ENCODE results near the gene MSANTD2.

MSANTD2 gene

DNA sequence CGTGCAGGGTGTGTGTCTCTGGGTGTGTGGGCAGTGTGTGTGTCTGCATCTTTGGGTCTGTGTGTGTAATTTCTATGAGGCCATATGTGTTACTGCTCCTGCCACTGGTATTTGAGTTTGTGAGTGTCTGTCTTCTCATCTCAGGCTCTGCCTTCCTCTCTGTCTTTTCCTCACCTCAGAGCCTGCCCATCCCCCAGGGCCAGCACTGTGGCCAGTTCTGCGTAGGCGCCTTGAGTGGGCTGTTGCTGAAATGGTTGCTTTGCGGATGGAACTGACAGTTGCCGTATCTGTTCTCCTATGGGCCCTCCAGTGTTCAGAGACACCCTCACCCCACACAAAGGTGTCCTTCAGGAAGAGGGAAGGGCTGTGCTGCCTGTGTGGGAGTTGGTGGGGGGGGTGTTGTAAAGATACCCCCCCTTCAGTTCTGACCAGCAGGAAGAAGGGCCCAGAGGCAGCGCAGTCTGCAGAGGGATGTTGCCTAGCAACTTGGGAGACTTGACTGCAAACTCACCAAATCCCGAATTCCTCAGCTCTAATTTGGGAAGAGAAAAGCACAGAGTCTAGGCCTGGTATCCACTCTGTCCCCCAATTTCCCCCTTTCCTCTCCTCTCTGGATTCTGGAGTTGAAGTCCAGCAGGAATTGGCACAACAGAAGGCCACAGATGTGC, 62.4 kb downstream of the MSANTD2 start:
- no peak for DNase-seq (ENCODE audit: low read depth, low spot score)

GRCh38 chr11:124736736-124737135, 63.5 kb downstream of the MSANTD2 start:
- DNase-seq (ENCODE audit: low read depth, low spot score): no peak

- DNase-seq (ENCODE audit: low read depth, low spot score): no peak
These were observed 68.0 kb downstream of the MSANTD2 start for GRCh38 chr11:124732230-124732629.

DNA sequence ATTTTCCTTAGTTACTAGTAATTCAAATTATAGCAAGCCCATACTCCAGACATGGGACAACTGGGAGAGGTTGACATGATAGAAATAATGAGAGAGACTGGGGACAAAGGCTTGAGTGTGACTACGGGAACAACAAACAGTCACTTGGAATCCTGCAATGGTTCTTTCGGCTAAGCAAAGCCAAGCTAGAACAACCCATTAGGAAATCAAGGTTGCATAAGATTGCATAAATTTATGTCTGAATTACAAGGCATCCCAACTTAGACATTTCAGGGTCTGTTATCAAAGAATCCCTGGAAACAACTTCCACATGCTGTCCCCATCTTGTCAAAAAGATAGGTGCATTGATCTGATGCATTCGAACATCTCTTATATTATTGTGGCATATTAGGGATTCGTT, 70.6 kb downstream of the MSANTD2 start:
- DNase-seq (ENCODE audit: low read depth, low spot score): no peak

GRCh38 chr11:124728134-124728533, 72.1 kb downstream of the MSANTD2 start:
- no peak for DNase-seq (ENCODE audit: low read depth, low spot score)

DNA sequence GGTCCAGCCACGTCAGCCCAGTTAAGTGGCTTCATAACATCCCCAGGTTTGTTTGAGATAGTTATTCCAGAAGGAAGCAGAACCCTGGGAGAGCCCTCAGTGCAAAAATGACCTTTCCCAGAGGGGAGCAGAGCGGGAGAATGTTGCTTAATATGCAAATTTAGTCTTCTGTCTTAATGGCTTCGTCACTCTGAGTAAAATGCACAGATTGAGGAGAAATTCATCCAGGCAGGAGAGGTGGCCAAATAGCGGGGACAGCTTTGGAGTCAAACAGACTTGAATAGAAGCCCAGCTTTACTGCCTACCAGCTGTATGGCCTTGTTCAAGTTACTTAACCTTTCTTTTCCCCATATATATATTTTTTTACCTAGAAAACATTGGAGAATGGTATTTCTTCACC, 72.7 kb downstream of the MSANTD2 start:
- no peak for DNase-seq (ENCODE audit: low read depth, low spot score)

GRCh38 chr11:124725719-124726105, 74.5 kb downstream of the MSANTD2 start:
- DNase-seq (ENCODE audit: low read depth, low spot score): no peak

DNA sequence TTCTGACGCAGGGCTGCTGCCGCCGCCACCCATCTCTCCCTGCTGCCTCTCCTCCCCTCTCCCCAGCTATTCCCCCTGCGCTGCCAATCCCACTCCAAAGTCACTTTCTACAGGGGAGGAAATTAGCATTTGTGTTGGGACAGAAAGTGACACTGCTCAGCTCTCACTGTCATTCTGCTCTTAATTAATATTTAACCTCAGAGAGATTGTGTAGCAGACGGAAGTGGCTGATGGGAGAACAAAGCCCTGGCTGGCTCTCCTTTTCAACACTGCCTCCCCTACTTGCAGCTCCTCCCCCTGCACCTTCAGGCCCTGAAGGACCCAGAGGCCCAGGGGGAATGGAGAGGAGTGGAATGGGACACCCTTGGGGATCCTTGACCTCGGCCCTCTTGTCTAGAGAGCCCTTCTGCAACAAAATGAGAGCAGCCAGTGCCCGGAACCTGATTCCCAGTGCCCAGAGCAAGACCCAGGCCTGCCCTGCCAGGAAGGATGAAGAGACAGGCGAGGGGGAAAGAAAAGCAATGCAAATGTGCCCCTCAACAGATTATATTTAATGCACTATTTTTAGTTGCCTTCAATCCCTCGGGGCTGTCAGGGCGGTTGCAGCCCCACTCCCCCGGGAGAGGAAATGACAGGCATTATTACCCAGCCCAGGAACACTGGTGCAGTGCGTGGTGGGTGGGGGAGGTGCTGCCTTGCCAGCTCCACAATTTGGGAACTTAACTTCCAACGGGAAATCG, 75.1 kb downstream of the MSANTD2 start:
- no peak for DNase-seq (ENCODE audit: low read depth, low spot score)

- DNase-seq (ENCODE audit: low read depth, low spot score): no peak
These were observed 78.0 kb downstream of the MSANTD2 start for GRCh38 chr11:124722176-124722575.

- DNase-seq (ENCODE audit: low read depth, low spot score): no peak
These were observed 80.7 kb downstream of the MSANTD2 start for GRCh38 chr11:124719534-124719933.

- DNase-seq (ENCODE audit: low read depth, low spot score): no peak
These were observed 81.4 kb downstream of the MSANTD2 start for GRCh38 chr11:124718801-124719200.

- no peak for DNase-seq (ENCODE audit: low read depth, low spot score)
These were observed 82.2 kb downstream of the MSANTD2 start for GRCh38 chr11:124717786-124718651.

GRCh38 chr11:124717421-124717785, 82.8 kb downstream of the MSANTD2 start:
- DNase-seq (ENCODE audit: low read depth, low spot score): no peak

DNA sequence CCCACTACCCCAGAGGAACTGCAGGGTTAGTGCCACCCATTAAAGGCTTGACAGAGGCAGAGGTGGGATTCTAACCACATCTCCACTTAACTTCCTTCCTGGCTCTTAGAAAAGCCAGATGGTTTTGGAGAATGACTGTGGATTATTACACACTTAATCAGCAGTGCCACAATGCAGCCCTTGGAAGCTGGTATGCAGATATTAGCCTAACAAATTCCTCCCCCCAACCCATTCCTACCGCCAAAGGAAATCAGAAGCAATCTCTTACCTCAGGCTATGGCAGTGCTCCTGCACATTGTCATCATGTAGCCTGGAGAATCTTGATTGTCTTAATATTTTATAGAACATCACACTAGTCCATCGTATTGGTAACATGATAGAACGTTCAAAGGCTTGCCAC, 83.6 kb downstream of the MSANTD2 start:
- no peak for DNase-seq (ENCODE audit: low read depth, low spot score)

Data from activated naive CD8-positive, alpha-beta T cell treated with anti-CD3 and anti-CD28 coated beads, Interleukin-2, amount 50 U/mL, for 16 hours (primary cell).